Testis (tissue), 3 donors: ENCODE measurements around the gene TERT. TPM values are rescaled to one million over a fixed set of nuclear protein-coding genes. Genes with fewer than 3 reads are reported as not detected.

ENCODE experiments used
- DNase-seq: peaks from one replicate; pipeline ENCODE4 v3.0.0-alpha.2; 2019
- H3K27ac ChIP-seq, 2 donors: fragments of 200-600 bp; sonication (generic); one replicate each; pipeline ENCODE4 v1.5.1; 2019
- H3K27me3 ChIP-seq: fragments of 200-600 bp; sonication (generic); one replicate; pipeline ENCODE4 v1.5.1; 2019
- H3K36me3 ChIP-seq: fragments of 200-600 bp; sonication (generic); one replicate; pipeline ENCODE4 v1.5.1; 2017; ENCODE audit warnings: low read depth; ENCODE audit errors: missing control alignments
- H3K4me1 ChIP-seq: fragments of 200-600 bp; sonication (generic); one replicate; pipeline ENCODE4 v1.5.1; 2019
- H3K4me3 ChIP-seq, 2 donors: fragments of 200-600 bp; sonication (generic); one replicate each; pipeline ENCODE4 v1.5.1; 2017 to 2019
- H3K9me3 ChIP-seq: fragments of 200-600 bp; sonication (generic); one replicate; pipeline ENCODE4 v1.5.1; 2017
- CTCF ChIP-seq, 3 experiments: fragments of 450-650 bp in 2 of 3; fragments of 200-600 bp in 1 of 3; sonication (generic) in 1 of 3; IDR thresholded peaks; one replicate each; pipeline ENCODE4 v1.5.1; 2016 to 2019; ENCODE audit warnings: antibody characterized with exemption in 3 of 3, mild to moderate bottlenecking in 2 of 3, moderate library complexity in 1 of 3
- POLR2A ChIP-seq: fragments of 450-650 bp; IDR thresholded peaks from one replicate; pipeline ENCODE4 v1.6.1; 2017; ENCODE audit warnings: antibody characterized with exemption, mild to moderate bottlenecking, moderate library complexity
- WGBS, 2 donors: methylation state at CpG; one replicate each; pipeline ENCODE4 v1.1.5; 2018; 5-methylcytosine and 5-hydroxymethylcytosine counted together
- intact Hi-C: fragments of 100-400 bp; cut with DNase I; formaldehyde crosslinking; loops from one replicate; pipeline ENCODE4 v1.15.1; 2023; ENCODE audit warnings: low total_unique reads
- polyA plus RNA-seq: library from polyadenylated mRNA; stranded (reverse); fragments of 350-450 nt; fragmentation: Illumina TruSeq; extraction: RNeasy Lipid Tissue Mini Kit (QIAGEN cat#74804); gene quantifications from one replicate; pipeline ENCODE4 v1.2.3, GENCODE V29; 2014; ENCODE audit warnings: low read depth, low replicate concordance; ENCODE audit not compliant: insufficient read depth
- total RNA-seq, 2 donors: library from RNA; depleted of rRNA; stranded (reverse); fragments of >200 nt; gene quantifications; one replicate each; pipeline ENCODE4 v1.2.3, GENCODE V29; 2016

Gene TERT
- total and polyA plus RNA-seq, 3 donors from 2014 or later, result 2.1 to 5.5 (median 4.4) TPM

GRCh38 chr5:1242733-1243486 is 52.0 kb downstream of the TERT start:
- H3K4me3 ChIP-seq, result no peak overlapping the region
- TF ChIP-seq CTCF (IDR thresholded peaks at IDR 0.05) (no peak), POLR2A (no peak)
- no peaks in the 10 kb centered on the region for H3K4me1 ChIP-seq
- no peak for DNase-seq
- 63 to 82% methylated on average over 4 to 14 of the region's 14 CpGs for WGBS, 2 donors
- no peaks in the 10 kb centered on the region for H3K27me3 ChIP-seq
- no peaks in the 10 kb centered on the region for H3K9me3 ChIP-seq
- intact Hi-C loops, result no loop called here
- no peaks in the 10 kb centered on the region for H3K36me3 ChIP-seq
- H3K27ac ChIP-seq, result no peak overlapping the region

DNA sequence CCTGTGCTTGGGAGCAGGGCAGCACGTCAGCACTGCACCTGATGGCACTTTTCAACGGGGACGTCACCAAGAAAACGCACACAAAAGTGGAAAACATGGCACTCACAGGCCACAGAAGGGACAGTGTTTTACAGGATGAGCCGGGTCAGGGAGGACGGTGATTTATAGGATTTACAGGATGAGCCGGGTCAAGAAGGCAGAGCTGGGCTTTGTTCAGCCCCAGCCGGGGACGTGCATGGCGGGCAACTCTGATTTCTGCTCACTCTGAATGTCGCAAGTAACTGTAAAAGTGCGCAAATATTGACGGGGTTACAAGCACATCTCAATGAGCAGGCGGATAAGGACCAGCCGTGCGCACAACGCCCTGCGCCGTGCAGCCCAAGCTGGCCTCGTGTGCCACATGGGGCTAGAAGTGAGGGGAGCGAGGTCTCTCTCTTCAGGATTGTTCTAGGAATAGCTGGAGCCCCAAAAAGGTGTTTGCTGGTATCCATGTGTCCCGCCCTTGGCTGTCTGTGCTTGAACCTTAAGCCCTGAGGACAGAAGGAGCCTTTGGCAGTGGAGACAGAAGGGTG is 53.3 kb downstream of the TERT start:
- H3K27ac ChIP-seq, result no peak overlapping the region
- H3K4me3 ChIP-seq, result no peak overlapping the region
- no peaks in the 10 kb centered on the region for H3K27me3 ChIP-seq
- no peak for DNase-seq
- intact Hi-C loops, result no loop called here
- 85% methylated on average over 22 of the region's 22 CpGs for WGBS, 2 donors
- no peaks in the 10 kb centered on the region for H3K4me1 ChIP-seq
- TF ChIP-seq CTCF (IDR thresholded peaks at IDR 0.05) (no peak), POLR2A (no peak)
- no peaks in the 10 kb centered on the region for H3K9me3 ChIP-seq
- H3K36me3 ChIP-seq, result no peaks in the 10 kb centered on the region

- WGBS, 2 donors, result 86 to 88% methylated on average over 19 to 29 of the region's 29 CpGs
- no peaks in the 10 kb centered on the region for H3K27me3 ChIP-seq
- H3K4me1 ChIP-seq, result no peaks in the 10 kb centered on the region
- no peak for TF ChIP-seq POLR2A
- TF ChIP-seq CTCF (IDR thresholded peaks at IDR 0.05), result no peak
- H3K4me3 ChIP-seq, result no peak overlapping the region
- no peaks in the 10 kb centered on the region for H3K9me3 ChIP-seq
- intact Hi-C loops, result no loop called here
- no peak overlapping the region for H3K27ac ChIP-seq
- DNase-seq, result no peak
- H3K36me3 ChIP-seq, result no peaks in the 10 kb centered on the region
Measured at GRCh38 chr5:1240496-1241260, 54.2 kb downstream of the TERT start.

GRCh38 chr5:1239505-1240251 is 55.2 kb downstream of the TERT start:
- intact Hi-C loops, result no loop called here
- Histone ChIP-seq H3K4me3 (no peak overlapping the region), H3K27me3 (no peaks in the 10 kb centered on the region), H3K36me3 (no peaks in the 10 kb centered on the region), H3K27ac (no peak overlapping the region), H3K9me3 (no peaks in the 10 kb centered on the region), H3K4me1 (no peaks in the 10 kb centered on the region)
- TF ChIP-seq POLR2A, result no peak
- WGBS, 2 donors, result 83 to 88% methylated on average over 14 to 22 of the region's 22 CpGs
- no peak for DNase-seq

- 92 to 100% methylated on average over 1 of the region's 1 CpG for WGBS, 2 donors
- TF ChIP-seq POLR2A (no peak), CTCF (IDR thresholded peaks at IDR 0.05) (no peak)
- intact Hi-C loops, result no loop called here
- no peak for DNase-seq
- Histone ChIP-seq H3K27me3 (no peaks in the 10 kb centered on the region), H3K27ac (no peak overlapping the region), H3K4me1 (no peaks in the 10 kb centered on the region), H3K4me3 (no peak overlapping the region), H3K36me3 (no peaks in the 10 kb centered on the region), H3K9me3 (no peaks in the 10 kb centered on the region)
Measured at GRCh38 chr5:1235838-1236237, 59.0 kb downstream of the TERT start.
